Measurements from ENCODE around the gene NTRK2. TPM values are rescaled to one million over a fixed set of nuclear protein-coding genes. Genes with fewer than 3 reads are reported as not detected.

The NTRK2 gene
- total RNA-seq, 1 donor from 2014 or later, result 0.46 TPM

- no peak for TF ChIP-seq CTCF (conservative IDR thresholded peaks at IDR 0.05; ENCODE audit: low read depth, low read length)
- no peak for DNase-seq (ENCODE audit: low read depth)
- H3K4me3 ChIP-seq (ENCODE audit: low read depth, low read length), result no peak overlapping the region
These were observed 197.1 kb downstream of the NTRK2 start for GRCh38 chr9:84866396-84867175.

GRCh38 chr9:84867186-84867585, 197.7 kb downstream of the NTRK2 start:
- DNase-seq (ENCODE audit: low read depth), result no peak
- H3K4me3 ChIP-seq (ENCODE audit: low read depth, low read length), result no peak overlapping the region
- no peak for TF ChIP-seq CTCF (conservative IDR thresholded peaks at IDR 0.05; ENCODE audit: low read depth, low read length)

GRCh38 chr9:84869091-84869490, 199.6 kb downstream of the NTRK2 start:
- DNase-seq (ENCODE audit: low read depth), result no peak
- no peak for TF ChIP-seq CTCF (conservative IDR thresholded peaks at IDR 0.05; ENCODE audit: low read depth, low read length)
- H3K4me3 ChIP-seq (ENCODE audit: low read depth, low read length), result no peak overlapping the region

GRCh38 chr9:84871983-84872382, 202.5 kb downstream of the NTRK2 start:
- TF ChIP-seq CTCF (conservative IDR thresholded peaks at IDR 0.05; ENCODE audit: low read depth, low read length), result no peak
- no peak overlapping the region for H3K4me3 ChIP-seq (ENCODE audit: low read depth, low read length)
- DNase-seq (ENCODE audit: low read depth), result no peak

- no peak for TF ChIP-seq CTCF (conservative IDR thresholded peaks at IDR 0.05; ENCODE audit: low read depth, low read length)
- DNase-seq (ENCODE audit: low read depth), result no peak
- no peak overlapping the region for H3K4me3 ChIP-seq (ENCODE audit: low read depth, low read length)
These were observed 204.5 kb downstream of the NTRK2 start for GRCh38 chr9:84874022-84874421.

GRCh38 chr9:84874596-84874995, 205.1 kb downstream of the NTRK2 start:
- no peak for TF ChIP-seq CTCF (conservative IDR thresholded peaks at IDR 0.05; ENCODE audit: low read depth, low read length)
- DNase-seq (ENCODE audit: low read depth), result no peak
- no peak overlapping the region for H3K4me3 ChIP-seq (ENCODE audit: low read depth, low read length)

- TF ChIP-seq CTCF (conservative IDR thresholded peaks at IDR 0.05; ENCODE audit: low read depth, low read length), result no peak
- DNase-seq (ENCODE audit: low read depth), result no peak
- no peak overlapping the region for H3K4me3 ChIP-seq (ENCODE audit: low read depth, low read length)
These were observed 205.7 kb downstream of the NTRK2 start for GRCh38 chr9:84875193-84875592.

Measured in epithelial cell of proximal tubule (primary cell).